HG02885 (cell line): ENCODE data around the gene CHST14.

Experiments used
- ATAC-seq: cut with Tn5 transposase; IDR thresholded peaks from one replicate; pipeline ENCODE4 v1.9.1; 2021; ENCODE audit warnings: mild to moderate bottlenecking; ENCODE audit not compliant: unreplicated experiment, poor library complexity

The CHST14 gene

GRCh38 chr15:40470423-40471104 is at the start of gene CHST14:
Gene CHST14, plus strand, starts transcription at chr15:40470984. Its CDS starts 230 bp downstream, at chr15:40471214.
- ATAC-seq = peak; percentile 77

DNA sequence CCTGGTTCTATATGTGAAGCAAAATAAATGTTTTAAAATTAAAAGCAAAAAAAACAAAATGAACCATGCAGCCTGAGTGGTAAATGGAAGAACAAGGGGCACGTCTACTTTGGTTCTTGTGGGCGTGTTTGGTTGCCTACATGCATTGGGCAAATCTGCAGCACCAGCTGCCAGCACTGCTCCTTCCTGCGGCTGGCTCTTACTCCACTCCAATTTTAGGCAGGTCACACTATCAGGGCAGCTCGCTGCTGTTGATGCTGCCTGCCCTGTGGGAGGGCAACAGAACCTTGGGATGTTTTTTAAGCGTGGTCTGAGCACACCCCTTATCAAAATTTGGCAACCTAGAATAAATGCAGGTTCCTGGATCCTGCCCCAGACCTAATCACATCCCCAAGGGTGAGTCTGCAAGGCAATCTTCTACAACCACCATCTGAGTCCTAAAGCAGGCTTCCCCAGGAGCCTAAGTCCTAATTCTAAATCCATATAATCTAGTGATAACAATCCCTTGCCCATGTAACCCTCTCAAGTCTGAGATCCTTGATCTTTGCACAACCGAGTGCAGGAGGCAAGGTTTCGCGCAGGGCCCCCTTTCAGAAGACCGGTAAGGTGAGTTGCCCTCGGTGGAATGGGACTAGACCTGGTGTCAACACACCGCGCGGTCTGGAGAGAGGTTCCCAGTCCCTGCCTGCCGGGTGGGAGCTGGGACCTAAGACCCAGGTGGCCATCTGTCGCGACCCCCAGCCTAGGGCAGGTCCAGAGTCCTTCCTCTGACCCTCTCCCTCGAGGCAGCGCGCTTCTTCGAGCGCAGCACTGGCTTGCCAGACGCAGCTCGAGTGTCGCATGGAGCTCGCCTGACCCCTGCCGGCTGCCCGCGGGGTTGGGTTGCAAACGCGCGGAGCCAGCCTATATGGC is 49.3 kb upstream of the CHST14 start:
- ATAC-seq = peak; percentile 73

DNA sequence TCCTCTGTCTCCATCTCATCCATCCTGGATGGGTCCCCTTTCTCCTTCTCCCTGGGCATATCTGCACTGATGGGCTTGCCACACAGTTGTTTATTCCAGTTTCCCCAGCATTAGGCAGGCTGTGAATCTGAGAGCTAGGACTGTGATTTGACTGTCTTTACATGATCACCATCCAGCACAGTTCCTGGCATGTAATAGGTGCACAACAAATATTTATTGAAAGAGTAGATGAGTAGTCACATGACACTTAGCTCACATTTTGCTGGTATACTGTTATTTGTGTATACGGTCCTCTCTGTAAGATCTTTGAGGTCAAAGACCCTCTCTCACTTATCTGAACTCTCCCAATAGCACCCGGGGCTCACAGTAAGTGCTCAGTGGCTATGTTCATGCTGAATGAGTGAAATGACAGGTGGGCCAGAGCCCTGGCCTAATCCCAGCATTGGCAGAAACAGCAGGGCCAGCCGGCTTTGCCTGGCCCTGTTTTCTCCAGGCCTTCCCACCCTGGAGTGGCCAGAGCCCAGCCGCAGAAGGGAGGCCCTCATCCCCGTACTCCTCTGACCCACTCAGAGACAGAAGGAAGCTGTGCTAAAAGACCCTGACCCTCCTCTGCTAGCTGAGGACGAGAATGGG is 46.2 kb upstream of the CHST14 start:
- ATAC-seq = no peak

DNA sequence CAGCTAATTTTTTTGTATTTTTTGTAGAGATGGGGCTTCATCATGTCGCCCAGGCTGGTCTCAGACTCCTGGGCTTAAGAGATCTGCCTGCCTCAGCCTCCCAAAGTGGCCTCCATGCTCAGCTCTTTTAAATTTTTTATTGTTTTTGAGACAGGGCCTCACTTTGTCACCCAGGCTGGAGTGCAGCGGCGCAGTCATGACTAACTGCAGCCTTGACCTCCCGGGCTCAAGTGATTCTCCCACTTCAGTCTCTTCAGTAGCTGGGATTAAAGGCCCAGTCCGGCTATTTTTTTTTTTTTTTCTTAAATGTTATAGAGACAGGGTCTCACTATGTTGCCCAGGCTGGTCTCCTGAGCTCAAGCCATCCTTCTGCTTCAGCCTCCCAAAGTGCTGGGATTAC is 45.1 kb upstream of the CHST14 start:
- ATAC-seq = no peak

DNA sequence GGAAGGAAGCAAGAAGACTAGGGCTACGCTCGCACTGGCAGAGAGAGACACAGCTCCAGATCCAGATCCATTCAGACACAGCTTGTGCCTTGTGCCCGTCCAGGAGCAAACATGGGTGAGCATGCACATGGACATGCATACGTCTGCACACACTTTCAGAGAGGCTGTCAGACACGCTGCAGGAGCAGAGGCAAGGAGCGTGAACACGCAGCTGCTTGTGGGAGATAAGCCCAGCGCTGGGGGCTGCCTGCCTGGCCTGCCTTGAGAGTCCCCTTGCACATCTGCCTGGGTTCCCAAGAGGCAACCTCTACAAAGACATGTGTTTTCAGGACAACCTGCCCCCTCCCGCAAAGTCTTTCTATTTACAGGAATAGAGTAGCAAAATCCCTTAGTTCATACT is 43.6 kb upstream of the CHST14 start:
- ATAC-seq = no peak

- ATAC-seq = no peak
Observed at GRCh38 chr15:40428185-40428584, 42.6 kb upstream of the CHST14 start.

GRCh38 chr15:40429068-40429710 is 41.6 kb upstream of the CHST14 start:
- ATAC-seq = no peak

DNA sequence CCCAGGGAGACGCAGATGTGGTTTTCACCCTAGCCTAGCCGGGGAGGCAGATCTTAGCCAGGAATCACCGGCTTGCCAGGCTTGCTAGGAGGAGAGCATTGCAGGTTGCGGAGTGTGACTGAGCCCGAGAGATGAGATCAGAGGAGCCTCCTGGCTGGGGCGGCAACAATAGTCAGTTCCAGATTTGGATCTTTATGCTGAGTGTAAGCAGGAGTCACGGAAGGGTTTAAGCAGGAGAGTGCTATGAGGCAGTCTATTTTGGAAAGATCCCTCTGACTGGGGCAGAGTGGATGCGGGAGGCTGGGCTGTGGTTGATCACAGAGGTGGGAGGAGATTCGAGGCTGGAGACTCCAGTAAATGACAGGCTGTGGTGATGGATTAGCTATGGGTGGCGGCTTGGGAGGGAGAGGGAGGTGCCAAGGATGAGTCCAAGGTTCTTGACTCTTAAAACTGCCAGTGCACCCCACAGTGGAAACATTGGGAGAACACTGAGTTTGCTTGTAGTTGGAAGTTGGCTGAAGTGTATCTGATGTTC is 40.4 kb upstream of the CHST14 start:
- ATAC-seq = no peak

DNA sequence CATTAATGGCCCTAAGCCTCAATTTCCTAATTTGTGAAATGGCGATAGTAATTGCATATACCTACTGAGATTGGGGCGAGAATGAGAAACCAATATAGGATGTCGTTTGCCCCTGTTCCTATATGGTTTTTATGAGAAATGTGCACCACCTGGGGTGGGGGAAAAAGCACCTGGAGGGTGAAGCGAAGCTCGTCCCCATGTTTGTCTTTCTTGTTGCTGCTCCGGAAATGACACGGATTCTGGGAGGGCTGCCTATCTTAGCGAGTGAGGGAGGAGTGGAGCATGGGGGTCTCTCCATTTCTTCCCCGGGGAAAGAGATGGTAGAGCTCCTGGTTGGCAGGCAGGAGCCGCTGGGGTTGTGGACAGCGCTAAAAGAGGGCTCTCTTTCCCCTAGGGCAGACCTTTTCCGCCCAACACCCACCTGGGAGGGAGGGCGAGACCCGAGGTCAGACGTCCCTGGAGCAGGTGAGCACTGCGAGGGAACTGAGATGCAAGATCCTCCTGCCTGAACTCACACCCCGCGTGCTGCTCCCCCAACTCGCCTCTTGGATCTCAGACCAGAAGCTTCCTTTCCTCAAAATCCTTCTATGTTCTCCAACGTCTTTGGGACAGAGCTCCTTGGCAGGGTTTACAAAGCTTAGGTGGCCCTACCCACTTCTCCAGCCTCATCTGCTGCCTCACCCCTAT is 35.6 kb upstream of the CHST14 start:
- no peak for ATAC-seq

DNA sequence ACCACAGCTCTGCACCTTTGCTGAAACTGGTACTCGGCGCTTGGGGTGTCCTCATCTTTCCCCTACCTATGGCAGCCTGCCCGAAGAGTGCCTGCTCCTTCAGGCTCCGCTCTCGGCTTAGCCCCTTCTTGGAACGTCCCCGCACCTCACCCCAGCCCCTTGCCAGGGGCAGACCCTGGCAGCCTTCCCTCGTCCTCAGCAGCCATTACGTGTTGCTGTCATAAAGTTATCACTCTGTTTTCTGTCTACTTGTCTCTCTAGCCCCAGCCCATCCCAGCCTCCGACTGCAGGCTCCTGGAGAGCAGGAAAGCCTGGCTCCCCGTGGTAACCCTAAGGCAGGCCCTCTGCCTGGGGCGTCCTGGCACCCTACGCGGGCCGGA is 35.1 kb upstream of the CHST14 start:
- no peak for ATAC-seq

DNA sequence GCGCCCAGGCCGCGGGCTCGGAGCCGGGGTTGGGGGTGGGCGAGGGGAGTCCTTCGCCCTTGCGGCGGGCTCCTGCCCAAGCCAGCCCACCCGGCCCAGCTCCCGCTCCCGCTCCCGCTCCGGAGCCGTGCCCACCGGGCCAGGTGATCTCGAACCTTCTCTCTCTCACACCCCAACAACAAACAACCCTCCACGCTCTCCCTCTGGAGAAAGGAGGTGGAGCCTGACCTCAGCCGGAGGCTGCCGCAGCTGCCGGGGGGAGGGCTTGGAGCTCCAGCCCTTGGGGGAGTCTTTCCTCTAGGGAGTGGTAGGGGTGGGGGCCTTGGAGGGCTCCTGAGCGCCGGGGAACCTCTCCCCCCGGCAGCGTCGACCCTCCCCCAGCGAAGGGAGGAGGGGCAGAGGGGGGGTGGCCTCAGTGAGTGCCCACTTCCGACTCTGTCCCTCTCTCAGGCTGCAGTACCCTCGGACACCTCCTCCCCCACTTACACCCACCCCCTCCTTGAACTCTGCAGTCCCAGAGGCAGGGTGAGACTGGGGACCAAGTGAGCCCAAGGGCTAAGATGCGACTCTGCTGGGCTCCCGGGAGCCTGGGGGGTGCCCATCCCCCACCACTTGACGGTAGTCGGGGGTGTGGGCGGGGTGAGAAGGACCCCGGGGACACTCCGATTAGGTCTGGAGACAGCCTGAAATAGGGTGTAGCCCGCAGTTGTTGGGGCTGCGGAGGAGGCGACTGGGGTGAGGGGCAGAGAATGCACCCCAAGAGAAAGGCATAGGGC is 34.5 kb upstream of the CHST14 start:
- no peak for ATAC-seq

DNA sequence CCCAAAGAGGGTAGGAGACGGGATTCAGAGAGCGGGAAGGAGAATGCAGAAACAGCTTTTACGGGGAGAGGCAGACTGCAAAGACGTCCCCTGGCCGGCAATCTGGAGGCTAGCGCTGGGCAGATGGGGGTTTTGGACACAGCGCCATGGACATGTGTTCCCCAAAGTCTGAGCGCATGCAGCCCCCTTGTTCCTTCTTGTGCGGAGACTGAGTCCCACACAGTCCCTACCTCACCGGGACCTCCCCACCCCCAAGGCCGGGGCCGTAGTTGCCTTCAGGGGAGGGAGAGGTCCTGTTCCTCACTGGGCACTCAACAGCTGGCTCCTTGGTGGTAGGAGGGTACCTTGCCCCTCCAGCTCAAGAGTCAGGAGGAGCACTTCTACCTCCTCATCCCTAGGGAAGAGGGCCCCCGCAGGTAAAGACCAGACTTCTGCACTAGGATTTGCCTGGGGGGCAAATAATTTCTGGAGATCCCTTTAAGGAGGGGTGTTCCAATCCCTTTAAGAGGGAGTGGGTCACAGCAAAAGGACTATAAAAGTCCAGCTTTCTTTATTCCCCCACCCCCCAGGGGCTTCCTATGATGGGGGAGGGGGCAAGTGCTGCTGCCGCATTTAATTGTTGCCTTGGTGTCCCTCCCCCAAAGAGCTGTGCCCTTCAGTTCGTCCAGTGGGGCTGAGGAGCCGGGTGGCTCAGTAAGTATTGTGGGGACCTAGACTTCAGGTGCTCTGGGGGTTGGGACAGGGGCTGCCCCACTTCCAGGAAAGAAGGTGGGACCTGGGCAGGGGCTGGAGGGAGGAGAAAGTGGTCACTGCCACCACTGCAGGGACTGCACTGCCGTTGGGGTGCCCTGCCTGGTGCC is 33.7 kb upstream of the CHST14 start:
- no peak for ATAC-seq

DNA sequence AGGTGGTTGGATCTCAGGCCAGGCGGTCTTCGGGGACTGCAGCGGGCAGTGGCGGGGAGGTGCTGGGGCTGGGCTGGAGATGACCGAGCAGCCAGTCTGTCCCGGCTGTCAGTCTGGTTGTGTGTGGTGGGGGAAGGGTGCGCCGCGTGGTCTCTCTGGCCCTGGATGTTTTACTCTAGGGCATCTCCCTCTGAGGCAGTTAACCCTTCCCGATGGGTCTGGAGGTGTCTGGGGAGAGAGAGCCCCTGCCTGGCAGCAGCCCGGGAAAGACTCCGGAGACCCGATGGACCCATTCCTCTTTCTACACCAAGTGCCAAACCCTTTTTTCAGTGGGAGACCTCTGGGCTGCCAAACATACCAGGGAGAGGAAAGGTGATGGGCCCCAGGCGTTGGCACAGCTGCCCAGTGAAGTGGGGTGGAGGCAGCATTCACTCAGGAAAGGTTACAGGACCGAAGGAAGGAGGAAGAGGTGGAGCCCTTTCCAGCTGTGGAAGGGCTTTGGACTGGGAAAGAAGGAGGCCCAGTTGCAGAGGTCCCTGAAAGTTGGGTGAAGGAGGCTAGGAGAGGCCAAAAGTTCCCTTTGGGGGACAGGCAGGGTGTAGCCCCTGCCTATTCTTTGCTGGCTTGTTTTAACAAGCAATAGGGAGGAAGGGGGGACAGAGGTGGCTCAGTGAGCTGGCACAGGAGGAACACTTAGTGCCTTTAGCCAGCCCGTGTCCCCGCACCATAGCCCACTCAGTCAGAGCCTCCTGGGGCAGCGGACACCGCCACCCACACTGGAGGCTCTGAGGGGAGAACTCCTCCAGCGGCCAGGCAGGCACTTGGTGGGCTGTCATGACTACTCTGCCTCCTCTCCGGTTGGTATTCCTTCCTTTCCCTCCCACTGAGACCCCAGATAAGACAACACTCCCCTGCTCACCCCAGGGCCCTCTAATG is 32.8 kb upstream of the CHST14 start:
- no peak for ATAC-seq

DNA sequence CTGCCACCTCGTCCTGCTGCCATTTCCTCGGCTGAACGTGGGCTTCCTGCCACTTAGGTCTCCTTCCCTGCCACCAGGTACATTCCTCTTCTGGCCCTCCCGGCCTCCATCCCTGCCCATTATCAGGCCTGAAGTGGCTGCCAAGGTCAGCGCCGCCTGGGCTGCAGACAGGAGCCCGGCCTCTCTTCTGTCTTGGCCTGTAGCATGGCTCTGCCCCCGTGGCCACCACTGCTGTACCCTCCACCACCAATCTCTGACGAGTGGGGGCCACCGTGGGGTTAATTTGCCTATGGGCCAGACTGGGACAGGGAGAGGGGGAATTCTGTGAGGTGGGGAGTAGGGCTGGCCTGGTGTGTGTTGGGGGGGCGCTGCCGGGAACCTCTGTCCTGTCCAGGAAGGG is 32.1 kb upstream of the CHST14 start:
- ATAC-seq = no peak

GRCh38 chr15:40439461-40439959 is 31.3 kb upstream of the CHST14 start:
- ATAC-seq = no peak

GRCh38 chr15:40439960-40440742 is 30.6 kb upstream of the CHST14 start:
- no peak for ATAC-seq
